Activated T-helper 1 cell treated with anti-CD3 and anti-CD28 coated beads, Interleukin-12 subunit alpha, Interleukin-12 subunit beta, Interleukin-2, Interleukin-4 antibody, amounts not matched to agents 30 ng/mL and 10 ng/mL and 1 ng/mL, durations not matched to agents 14 hours and 24 hours and 36 hours (primary cell): ENCODE results near the gene HDAC7. TPM values are rescaled to one million over a fixed set of nuclear protein-coding genes. Genes with fewer than 3 reads are reported as not detected.

Source experiments
- DNase-seq: peaks from one replicate; pipeline ENCODE4 v3.0.0; 2021; ENCODE audit warnings: low spot score
- H3K27ac Mint-ChIP-seq: one replicate; pipeline ENCODE4 v1.8.0; 2021; ENCODE audit warnings: mild to moderate bottlenecking, mixed read lengths
- H3K27me3 Mint-ChIP-seq: one replicate; pipeline ENCODE4 v1.8.0; 2022; ENCODE audit warnings: mild to moderate bottlenecking, moderate library complexity, mixed read lengths; ENCODE audit not compliant: insufficient read depth
- H3K36me3 Mint-ChIP-seq: one replicate; pipeline ENCODE4 v1.8.0; 2021; ENCODE audit warnings: low read depth, mixed read lengths
- H3K4me1 Mint-ChIP-seq: one replicate; pipeline ENCODE4 v1.8.0; 2021; ENCODE audit warnings: low read depth, mixed read lengths
- H3K4me3 Mint-ChIP-seq: one replicate; pipeline ENCODE4 v1.8.0; 2021; ENCODE audit warnings: mild to moderate bottlenecking, moderate library complexity, mixed read lengths
- H3K9me3 Mint-ChIP-seq: one replicate; pipeline ENCODE4 v1.8.0; 2021; ENCODE audit warnings: mixed read lengths
- intact Hi-C: fragments of 100-400 bp; cut with micrococcal nuclease; formaldehyde crosslinking; loops from one replicate; pipeline ENCODE4 v1.15.1; 2024
- total RNA-seq: library from RNA; stranded (reverse); gene quantifications from 2 replicates; pipeline ENCODE4 v1.2.3, GENCODE V29; 2022

Gene HDAC7
- total RNA-seq, 1 donor from 2014 or later, result 466 TPM

GRCh38 chr12:47762850-47763465 lies 56.7 kb downstream of the HDAC7 start:
- Mint-ChIP-seq H3K36me3 (no peaks in the 10 kb centered on the region), H3K27me3 (peaks cover 4% of the 10 kb centered on the region), H3K27ac (no peak overlapping the region), H3K4me1 (peaks cover 21% of the 10 kb centered on the region), H3K4me3 (no peak overlapping the region), H3K9me3 (no peaks in the 10 kb centered on the region)
- no peak for DNase-seq
- intact Hi-C loops, result no loop called here

GRCh38 chr12:47758834-47759690 lies 60.6 kb downstream of the HDAC7 start, which contains the start of gene RAPGEF3:
RAPGEF3 (minus strand) TSS chr12:47758880; CDS start chr12:47758556, 324 bp downstream.
- Mint-ChIP-seq H3K27ac (no peak within 1 kb of the TSS), H3K27me3 (peaks cover 4% of the 10 kb centered on the region), H3K4me1 (peaks cover 56% of the 10 kb centered on the region), H3K4me3 (peak within 1 kb of the TSS; percentile 75), H3K36me3 (no peaks in the 10 kb centered on the region), H3K9me3 (no peaks in the 10 kb centered on the region)
- intact Hi-C loops, result loop anchor here (1.0 to 10.0 kb wide), 7 partner anchors 8 to 724 kb away; partner anchors contain the start of genes RPAP3 and SLC48A1
- DNase-seq, result peak; percentile 58

- no peaks in the 10 kb centered on the region for H3K36me3 Mint-ChIP-seq
- H3K4me1 Mint-ChIP-seq, result peaks cover 62% of the 10 kb centered on the region
- peak overlapping the region; percentile 56 for H3K4me3 Mint-ChIP-seq
- DNase-seq, result no peak
- H3K9me3 Mint-ChIP-seq, result no peaks in the 10 kb centered on the region
- H3K27ac Mint-ChIP-seq, result no peak overlapping the region
- intact Hi-C loops, result loop anchor here (2.0 to 10.0 kb wide), 4 partner anchors 14 to 724 kb away; partner anchors contain the start of genes RPAP3 and SLC48A1
- peaks cover 4% of the 10 kb centered on the region for H3K27me3 Mint-ChIP-seq
Measured at GRCh38 chr12:47758584-47758833, 61.2 kb downstream of the HDAC7 start.

GRCh38 chr12:47757840-47758583 lies 61.7 kb downstream of the HDAC7 start:
- Mint-ChIP-seq H3K4me1 (peaks cover 65% of the 10 kb centered on the region), H3K36me3 (no peaks in the 10 kb centered on the region)

GRCh38 chr12:47757364-47757839 lies 62.3 kb downstream of the HDAC7 start:
- no peak for DNase-seq
- peaks cover 4% of the 10 kb centered on the region for H3K27me3 Mint-ChIP-seq
- H3K27ac Mint-ChIP-seq, result peak overlapping the region; percentile 40
- intact Hi-C loops, result loop anchor here (5.0 to 10.0 kb wide), 2 partner anchors 105 to 723 kb away; no protein-coding TSS in a partner anchor
- peaks cover 64% of the 10 kb centered on the region for H3K4me1 Mint-ChIP-seq
- no peaks in the 10 kb centered on the region for H3K36me3 Mint-ChIP-seq
- H3K9me3 Mint-ChIP-seq, result no peaks in the 10 kb centered on the region
- H3K4me3 Mint-ChIP-seq, result peak overlapping the region; percentile 67

More at GRCh38 chr12:47757840-47758583, 61.7 kb downstream of the HDAC7 start:
- no peaks in the 10 kb centered on the region for H3K9me3 Mint-ChIP-seq
- H3K27ac Mint-ChIP-seq, result peak overlapping the region; percentile 40
- H3K4me3 Mint-ChIP-seq, result peak overlapping the region; percentile 56
- intact Hi-C loops, result loop anchor here (2.0 to 10.0 kb wide), 4 partner anchors 15 to 723 kb away; partner anchors contain the start of genes RPAP3 and SLC48A1
- H3K27me3 Mint-ChIP-seq, result peaks cover 4% of the 10 kb centered on the region
- DNase-seq, result no peak

- H3K4me3 Mint-ChIP-seq, result peak overlapping the region; percentile 12
- intact Hi-C loops, result loop anchor here (5.0 to 10.0 kb wide), 2 partner anchors 104 to 721 kb away; no protein-coding TSS in a partner anchor
- H3K36me3 Mint-ChIP-seq, result no peaks in the 10 kb centered on the region
Measured at GRCh38 chr12:47755655-47756562, 63.8 kb downstream of the HDAC7 start.

GRCh38 chr12:47754881-47755280 lies 64.8 kb downstream of the HDAC7 start:
- Mint-ChIP-seq H3K27me3 (no peaks in the 10 kb centered on the region), H3K27ac (peak overlapping the region; percentile 42), H3K36me3 (no peaks in the 10 kb centered on the region), H3K9me3 (no peaks in the 10 kb centered on the region), H3K4me3 (no peak overlapping the region), H3K4me1 (peaks cover 54% of the 10 kb centered on the region)
- intact Hi-C loops, result loop anchor here (1.0 to 10.0 kb wide), 3 partner anchors 13 to 720 kb away; no protein-coding TSS in a partner anchor
- DNase-seq, result no peak

More at GRCh38 chr12:47755655-47756562, 63.8 kb downstream of the HDAC7 start:
- H3K9me3 Mint-ChIP-seq, result no peaks in the 10 kb centered on the region
- H3K27ac Mint-ChIP-seq, result peak overlapping the region; percentile 42
- peaks cover 4% of the 10 kb centered on the region for H3K27me3 Mint-ChIP-seq
- DNase-seq, result peak; percentile 20
- peaks cover 60% of the 10 kb centered on the region for H3K4me1 Mint-ChIP-seq

GRCh38 chr12:47754126-47754525 lies 65.6 kb downstream of the HDAC7 start:
- no peak overlapping the region for H3K4me3 Mint-ChIP-seq

GRCh38 chr12:47753021-47754001 lies 66.4 kb downstream of the HDAC7 start:
- Mint-ChIP-seq H3K4me3 (no peak overlapping the region), H3K4me1 (peaks cover 45% of the 10 kb centered on the region), H3K36me3 (no peaks in the 10 kb centered on the region), H3K9me3 (no peaks in the 10 kb centered on the region), H3K27ac (peak overlapping the region; percentile 55), H3K27me3 (no peaks in the 10 kb centered on the region)
- no peak for DNase-seq
- intact Hi-C loops, result loop anchor here (1.0 to 10.0 kb wide), 2 partner anchors 11 to 719 kb away; no protein-coding TSS in a partner anchor

More at GRCh38 chr12:47754126-47754525, 65.6 kb downstream of the HDAC7 start:
- Mint-ChIP-seq H3K27me3 (no peaks in the 10 kb centered on the region), H3K9me3 (no peaks in the 10 kb centered on the region), H3K4me1 (peaks cover 46% of the 10 kb centered on the region), H3K36me3 (no peaks in the 10 kb centered on the region), H3K27ac (no peak overlapping the region)
- intact Hi-C loops, result loop anchor here (1.0 to 10.0 kb wide), 2 partner anchors 12 to 719 kb away; no protein-coding TSS in a partner anchor
- no peak for DNase-seq

GRCh38 chr12:47752552-47752951 lies 67.2 kb downstream of the HDAC7 start:
- Mint-ChIP-seq H3K36me3 (no peaks in the 10 kb centered on the region), H3K4me1 (peaks cover 43% of the 10 kb centered on the region), H3K27me3 (no peaks in the 10 kb centered on the region), H3K4me3 (no peak overlapping the region), H3K9me3 (no peaks in the 10 kb centered on the region), H3K27ac (no peak overlapping the region)
- no peak for DNase-seq
- intact Hi-C loops, result loop anchor here (10.0 kb wide), 1 partner anchor 718 kb away; no protein-coding TSS in a partner anchor
